GM12892 (cell line): ENCODE measurements around the gene UFC1.

ENCODE experiments used
- POLR2A ChIP-seq: IDR thresholded peaks from 2 replicates; pipeline ENCODE4 v1.6.1; 2011; ENCODE audit warnings: low read depth, low read length, control low read depth
- POLR2AphosphoS5 ChIP-seq: IDR thresholded peaks from 2 replicates; pipeline ENCODE4 v1.6.1; 2011; ENCODE audit warnings: low read depth, low read length, control low read depth
- TAF1 ChIP-seq: IDR thresholded peaks from 2 replicates; pipeline ENCODE4 v1.6.1; 2011; ENCODE audit warnings: low read depth, mild to moderate bottlenecking, control low read depth, low read length, borderline replicate concordance

GRCh38 chr1:161173711-161174110 is 19.9 kb downstream of the UFC1 start:
- no peak for TF ChIP-seq POLR2AphosphoS5
- TF ChIP-seq POLR2A: no peak
- TF ChIP-seq TAF1: no peak
